ENCODE data around the gene OR1M1.

GRCh38 chr19:9070066-9070465, 16.8 kb upstream of the OR1M1 start:
- no peak for TF ChIP-seq CTCF (IDR thresholded peaks at IDR 0.05; ENCODE audit: low read depth, low read length, missing input control)
- TF ChIP-seq NR2F2 (IDR thresholded peaks at IDR 0.05): no peak
- no peak for TF ChIP-seq REST (IDR thresholded peaks at IDR 0.05)
- TF ChIP-seq EGR1 (IDR thresholded peaks at IDR 0.05; ENCODE audit: low read depth in 2 of 2): no peak
- TF ChIP-seq ATF3 (IDR thresholded peaks at IDR 0.05): no peak
- TF ChIP-seq SP1 (IDR thresholded peaks at IDR 0.05): no peak
- no peak for TF ChIP-seq MAX (IDR thresholded peaks at IDR 0.05)
- TF ChIP-seq HNF4A (conservative IDR thresholded peaks at IDR 0.05): no peak
- TF ChIP-seq RAD21 (IDR thresholded peaks at IDR 0.05): no peak
- TF ChIP-seq ZBTB33 (IDR thresholded peaks at IDR 0.05): no peak
- no peak for TF ChIP-seq GABPA (IDR thresholded peaks at IDR 0.05 in 1 of 2, conservative IDR thresholded peaks at IDR 0.05 in 1 of 2)

All from liver (tissue), 3 donors.